ENCODE measurements around the gene TNRC6A.
"Not testable (repeated sequence)": the region's sequence is repeated elsewhere in the genome, so short reads cannot be mapped to it uniquely, and the experiment has no call there.

The TNRC6A gene

DNA sequence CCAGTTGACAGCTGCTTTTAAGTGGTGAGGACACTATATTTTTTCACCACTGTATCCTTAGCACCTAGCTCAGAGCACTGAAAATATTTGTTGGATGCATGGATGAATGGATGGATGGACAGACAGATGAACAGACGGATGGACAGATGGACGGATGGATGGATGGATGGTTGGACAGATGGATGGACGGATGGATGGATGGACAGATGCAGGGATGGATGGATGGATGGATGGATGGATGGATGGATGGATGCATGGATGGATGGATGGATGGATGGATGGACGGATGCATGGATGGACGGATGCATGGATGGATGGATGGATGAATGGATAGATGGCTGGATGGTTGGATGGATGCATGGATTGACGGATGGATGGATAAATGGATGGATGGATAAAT, 103.9 kb downstream of the TNRC6A start:
- Histone ChIP-seq H3K27me3 (ENCODE audit: control insufficient read depth, insufficient read depth, low read length) (no peaks in the 10 kb centered on the region), H3K36me3 (ENCODE audit: control insufficient read depth, insufficient read depth, low read length) (no peaks in the 10 kb centered on the region), H3K9ac (ENCODE audit: low read length) (no peak overlapping the region), H3K4me3 (ENCODE audit: low read depth, low read length) (no peak overlapping the region), H3K9me3 (ENCODE audit: control insufficient read depth, insufficient read depth, low read depth, low read length) (no peaks in the 10 kb centered on the region), H3K4me1 (ENCODE audit: control insufficient read depth, insufficient read depth, low read length) (no peaks in the 10 kb centered on the region), H3K27ac (ENCODE audit: low read depth, low read length) (no peak overlapping the region)

GRCh38 chr16:24834459-24835335, 105.2 kb downstream of the TNRC6A start:
- Histone ChIP-seq H3K36me3 (ENCODE audit: control insufficient read depth, insufficient read depth, low read length) (no peaks in the 10 kb centered on the region), H3K9ac (ENCODE audit: low read length) (no peak overlapping the region), H3K4me1 (ENCODE audit: control insufficient read depth, insufficient read depth, low read length) (no peaks in the 10 kb centered on the region), H3K9me3 (ENCODE audit: control insufficient read depth, insufficient read depth, low read depth, low read length) (no peaks in the 10 kb centered on the region), H3K4me3 (ENCODE audit: low read depth, low read length) (no peak overlapping the region), H3K27ac (ENCODE audit: low read depth, low read length) (no peak overlapping the region), H3K27me3 (ENCODE audit: control insufficient read depth, insufficient read depth, low read length) (no peaks in the 10 kb centered on the region)

DNA sequence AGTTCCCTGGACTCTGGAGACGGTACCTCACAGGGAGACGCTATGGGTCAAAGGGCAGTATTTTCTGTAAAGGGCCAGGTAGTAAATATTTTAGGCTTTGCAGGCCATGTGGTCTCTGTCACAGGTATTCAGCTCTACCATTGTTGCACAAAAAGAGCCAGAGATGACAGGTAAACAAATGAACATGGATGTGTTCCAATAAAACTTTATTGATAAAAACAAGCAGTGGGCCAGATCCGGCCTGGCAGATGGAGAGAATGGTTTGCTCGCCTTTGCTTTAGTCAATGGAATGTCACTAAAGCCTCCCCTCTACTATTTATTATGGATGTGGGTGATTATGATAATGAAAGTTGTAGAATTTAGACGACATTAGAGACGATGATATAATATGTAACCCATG, 107.4 kb downstream of the TNRC6A start:
- Histone ChIP-seq H3K27me3 (ENCODE audit: control insufficient read depth, insufficient read depth, low read length) (no peaks in the 10 kb centered on the region), H3K27ac (ENCODE audit: low read depth, low read length) (no peak overlapping the region), H3K9ac (ENCODE audit: low read length) (no peak overlapping the region), H3K36me3 (ENCODE audit: control insufficient read depth, insufficient read depth, low read length) (no peaks in the 10 kb centered on the region), H3K4me1 (ENCODE audit: control insufficient read depth, insufficient read depth, low read length) (no peaks in the 10 kb centered on the region), H3K9me3 (ENCODE audit: control insufficient read depth, insufficient read depth, low read depth, low read length) (no peaks in the 10 kb centered on the region), H3K4me3 (ENCODE audit: low read depth, low read length) (no peak overlapping the region)

- Histone ChIP-seq H3K36me3 (ENCODE audit: control insufficient read depth, insufficient read depth, low read length) (no peaks in the 10 kb centered on the region), H3K4me3 (ENCODE audit: low read depth, low read length) (no peak overlapping the region), H3K27ac (ENCODE audit: low read depth, low read length) (no peak overlapping the region), H3K4me1 (ENCODE audit: control insufficient read depth, insufficient read depth, low read length) (no peaks in the 10 kb centered on the region), H3K9ac (ENCODE audit: low read length) (no peak overlapping the region), H3K9me3 (ENCODE audit: control insufficient read depth, insufficient read depth, low read depth, low read length) (no peaks in the 10 kb centered on the region), H3K27me3 (ENCODE audit: control insufficient read depth, insufficient read depth, low read length) (no peaks in the 10 kb centered on the region)
Measured at GRCh38 chr16:24837969-24838368, 108.5 kb downstream of the TNRC6A start.

- H3K36me3 ChIP-seq (ENCODE audit: control insufficient read depth, insufficient read depth, low read length) = no peaks in the 10 kb centered on the region
- no peak overlapping the region for H3K9ac ChIP-seq (ENCODE audit: low read length)
- no peak overlapping the region for H3K4me3 ChIP-seq (ENCODE audit: low read depth, low read length)
- no peak overlapping the region for H3K27ac ChIP-seq (ENCODE audit: low read depth, low read length)
- no peaks in the 10 kb centered on the region for H3K4me1 ChIP-seq (ENCODE audit: control insufficient read depth, insufficient read depth, low read length)
- no peaks in the 10 kb centered on the region for H3K9me3 ChIP-seq (ENCODE audit: control insufficient read depth, insufficient read depth, low read depth, low read length)
- no peaks in the 10 kb centered on the region for H3K27me3 ChIP-seq (ENCODE audit: control insufficient read depth, insufficient read depth, low read length)
Measured at GRCh38 chr16:24838554-24839266, 109.3 kb downstream of the TNRC6A start.

DNA sequence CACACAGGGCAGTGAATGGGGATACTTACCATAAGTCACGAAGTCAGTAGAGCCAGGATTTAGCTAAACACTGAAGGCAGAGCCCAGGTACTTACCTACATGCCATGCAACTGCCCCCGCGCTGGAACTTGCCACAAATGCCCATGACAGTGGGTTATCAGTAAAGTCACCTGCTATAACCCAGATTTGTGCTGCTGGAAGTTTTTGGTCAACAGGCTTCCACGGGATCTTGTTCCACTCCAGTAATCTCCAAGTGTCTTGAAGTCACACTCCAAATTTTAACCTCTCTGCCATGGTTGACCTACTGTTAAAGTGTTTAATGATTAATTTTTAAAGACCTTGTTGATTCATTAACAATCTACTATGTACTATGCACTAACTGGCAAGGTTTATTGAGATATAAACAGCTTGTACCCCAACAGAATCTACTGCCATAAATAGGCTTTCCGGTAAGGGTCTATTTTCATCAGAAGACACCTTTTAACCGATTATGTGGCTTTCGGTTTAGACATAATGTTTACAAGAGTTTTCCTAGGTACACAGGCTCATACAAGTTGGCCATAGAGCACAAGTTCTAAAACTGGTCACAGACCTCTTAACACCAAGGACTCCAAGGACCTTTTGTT, 110.0 kb downstream of the TNRC6A start:
- no peaks in the 10 kb centered on the region for H3K9me3 ChIP-seq (ENCODE audit: control insufficient read depth, insufficient read depth, low read depth, low read length)
- H3K4me1 ChIP-seq (ENCODE audit: control insufficient read depth, insufficient read depth, low read length) = peaks cover 3% of the 10 kb centered on the region; the same call in 1 of the 2 replicates
- H3K9ac ChIP-seq (ENCODE audit: low read length) = no peak overlapping the region
- no peak overlapping the region for H3K27ac ChIP-seq (ENCODE audit: low read depth, low read length)
- no peaks in the 10 kb centered on the region for H3K36me3 ChIP-seq (ENCODE audit: control insufficient read depth, insufficient read depth, low read length)
- H3K4me3 ChIP-seq (ENCODE audit: low read depth, low read length) = no peak overlapping the region
- H3K27me3 ChIP-seq (ENCODE audit: control insufficient read depth, insufficient read depth, low read length) = no peaks in the 10 kb centered on the region

DNA sequence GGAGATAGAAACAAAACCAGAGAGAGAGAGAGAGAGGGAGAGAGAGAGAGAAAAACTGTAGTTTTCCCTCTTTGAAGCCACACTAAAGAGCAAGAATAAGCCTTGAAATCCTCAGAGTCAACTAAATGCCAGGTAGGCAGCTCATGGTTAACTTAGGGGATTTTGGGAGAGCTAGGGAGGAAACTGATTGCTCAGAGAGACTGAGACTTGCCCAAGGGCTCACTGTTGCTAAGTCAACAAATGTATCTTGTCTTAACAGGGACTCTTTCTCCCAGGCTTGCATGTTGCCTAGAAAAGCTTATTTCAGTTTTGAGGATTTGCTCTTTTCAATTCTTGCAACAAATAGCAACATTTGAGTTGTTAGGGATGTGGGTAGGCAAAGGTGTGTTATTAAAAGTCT, 111.8 kb downstream of the TNRC6A start:
- Histone ChIP-seq H3K9ac (ENCODE audit: low read length) (no peak overlapping the region), H3K9me3 (ENCODE audit: control insufficient read depth, insufficient read depth, low read depth, low read length) (no peaks in the 10 kb centered on the region), H3K27me3 (ENCODE audit: control insufficient read depth, insufficient read depth, low read length) (no peaks in the 10 kb centered on the region), H3K4me3 (ENCODE audit: low read depth, low read length) (no peak overlapping the region), H3K36me3 (ENCODE audit: control insufficient read depth, insufficient read depth, low read length) (no peaks in the 10 kb centered on the region), H3K4me1 (ENCODE audit: control insufficient read depth, insufficient read depth, low read length) (peaks cover 6% of the 10 kb centered on the region; the same call in 1 of the 2 replicates), H3K27ac (ENCODE audit: low read depth, low read length) (no peak overlapping the region)

GRCh38 chr16:24844101-24845030, 114.9 kb downstream of the TNRC6A start:
- Histone ChIP-seq H3K27ac (ENCODE audit: low read depth, low read length) (peak overlapping the region; percentile 5; the same call in 1 of the 2 replicates), H3K9ac (ENCODE audit: low read length) (no peak overlapping the region), H3K4me3 (ENCODE audit: low read depth, low read length) (no peak overlapping the region)

DNA sequence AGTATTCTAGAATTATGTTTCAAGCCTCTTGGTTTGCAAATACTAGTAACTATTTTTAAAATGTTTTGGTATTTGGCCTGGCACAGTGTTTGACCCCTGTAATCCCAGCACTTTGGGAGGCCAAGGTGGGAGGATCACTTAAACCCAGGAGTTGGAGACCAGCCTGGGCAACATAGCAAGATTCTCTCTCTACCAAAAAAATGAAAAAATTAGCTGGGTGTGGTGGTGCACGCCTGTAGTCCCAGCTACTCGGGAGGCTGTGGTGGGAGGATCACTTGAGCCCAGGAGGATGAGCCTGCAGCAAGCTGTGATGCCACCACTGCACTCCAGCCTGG, 115.5 kb downstream of the TNRC6A start:
- H3K27ac ChIP-seq (ENCODE audit: low read depth, low read length); H3K9ac ChIP-seq (ENCODE audit: low read length); H3K36me3 ChIP-seq (ENCODE audit: control insufficient read depth, insufficient read depth, low read length); H3K4me3 ChIP-seq (ENCODE audit: low read depth, low read length); H3K4me1 ChIP-seq (ENCODE audit: control insufficient read depth, insufficient read depth, low read length); H3K9me3 ChIP-seq (ENCODE audit: control insufficient read depth, insufficient read depth, low read depth, low read length); H3K27me3 ChIP-seq (ENCODE audit: control insufficient read depth, insufficient read depth, low read length): not testable (repeated sequence)

More at GRCh38 chr16:24844101-24845030, 114.9 kb downstream of the TNRC6A start:
- Histone ChIP-seq H3K36me3 (ENCODE audit: control insufficient read depth, insufficient read depth, low read length) (no peaks in the 10 kb centered on the region), H3K4me1 (ENCODE audit: control insufficient read depth, insufficient read depth, low read length) (peaks cover 6% of the 10 kb centered on the region; the same call in 1 of the 2 replicates), H3K9me3 (ENCODE audit: control insufficient read depth, insufficient read depth, low read depth, low read length) (no peaks in the 10 kb centered on the region), H3K27me3 (ENCODE audit: control insufficient read depth, insufficient read depth, low read length) (no peaks in the 10 kb centered on the region)

GRCh38 chr16:24845726-24846547, 116.5 kb downstream of the TNRC6A start, which contains the start of gene SLC5A11:
Gene SLC5A11 (plus strand): TSS chr16:24845963. CDS start chr16:24858644, 12,681 bp downstream.
- H3K9ac ChIP-seq (ENCODE audit: low read length) = no peak within 1 kb of the TSS
- H3K4me1 ChIP-seq (ENCODE audit: control insufficient read depth, insufficient read depth, low read length) = peaks cover 6% of the 10 kb centered on the region; the same call in 1 of the 2 replicates
- no peaks in the 10 kb centered on the region for H3K27me3 ChIP-seq (ENCODE audit: control insufficient read depth, insufficient read depth, low read length)
- H3K27ac ChIP-seq (ENCODE audit: low read depth, low read length) = no peak within 1 kb of the TSS
- no peak within 1 kb of the TSS for H3K4me3 ChIP-seq (ENCODE audit: low read depth, low read length)
- H3K36me3 ChIP-seq (ENCODE audit: control insufficient read depth, insufficient read depth, low read length) = no peaks in the 10 kb centered on the region
- H3K9me3 ChIP-seq (ENCODE audit: control insufficient read depth, insufficient read depth, low read depth, low read length) = no peaks in the 10 kb centered on the region
